GM21423 (cell line): ENCODE data around the gene TMEM121.
A peak's percentile ranks its signal among the peaks of the same experiment; 100 is the strongest.

Experiments
- ATAC-seq: cut with Tn5 transposase; IDR thresholded peaks from one replicate; pipeline ENCODE4 v1.9.1; 2021; ENCODE audit warnings: mild to moderate bottlenecking, moderate library complexity; ENCODE audit not compliant: unreplicated experiment

The TMEM121 gene

DNA sequence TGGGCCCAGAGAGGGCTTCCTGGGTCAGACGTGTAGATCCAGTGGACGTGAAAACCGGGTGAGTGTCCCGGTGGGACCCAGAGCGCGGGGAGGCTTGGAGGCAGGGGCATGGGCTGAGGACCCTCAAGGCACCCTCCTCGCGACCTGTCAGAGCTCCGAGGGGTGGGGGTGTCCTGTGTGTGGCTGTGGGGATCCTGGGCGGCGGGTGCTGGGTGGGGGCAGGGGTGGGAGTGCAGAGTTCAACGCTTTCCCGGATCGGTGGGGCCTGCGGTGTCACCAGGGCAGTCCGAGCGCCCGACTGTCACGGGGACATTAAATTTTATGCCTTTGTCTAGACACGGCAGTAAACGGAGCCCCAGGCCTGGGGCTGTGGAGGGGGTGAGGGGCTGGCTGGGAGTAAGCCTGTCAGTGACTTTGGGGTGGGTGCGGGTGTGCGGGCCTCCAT lies 1.0 kb downstream of the TMEM121 start:
- no peak for ATAC-seq

DNA sequence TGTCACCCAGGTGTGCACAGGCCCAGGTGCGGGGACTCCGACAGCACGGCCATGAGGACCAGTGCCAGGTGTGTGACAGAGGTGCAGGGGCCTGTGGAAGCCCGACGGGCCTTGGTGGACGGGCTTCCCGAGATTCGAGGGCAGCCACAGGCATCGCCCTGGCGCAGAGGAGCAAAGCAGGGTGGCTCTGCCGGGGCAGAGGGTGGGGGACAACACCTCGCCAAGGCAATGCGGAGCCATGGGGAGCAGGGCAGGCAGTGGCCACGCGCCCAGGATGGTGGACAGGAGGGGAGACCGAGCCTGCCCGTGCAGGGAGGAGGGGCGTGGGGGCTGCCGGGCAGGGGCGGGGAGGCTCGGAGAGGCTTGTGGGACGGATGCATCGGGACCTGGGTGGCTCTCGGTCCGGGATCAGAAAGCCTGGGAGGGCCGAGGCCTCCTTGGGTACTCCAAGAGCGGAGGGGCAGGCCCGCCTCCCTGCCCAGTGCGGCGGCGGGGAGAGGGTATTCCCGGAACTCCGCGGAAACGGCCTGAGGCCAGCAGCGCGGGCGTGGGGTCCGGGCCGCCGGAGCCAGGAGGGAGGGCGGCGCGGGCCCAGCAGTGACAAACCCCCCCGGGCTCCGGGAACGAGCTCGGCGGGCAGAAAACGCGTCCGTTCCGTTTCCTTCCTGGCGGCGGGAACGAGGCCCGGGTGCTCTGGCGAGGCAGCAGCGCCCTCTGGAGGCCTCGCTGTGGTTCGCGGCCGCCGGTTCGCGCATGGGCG lies 1.6 kb downstream of the TMEM121 start:
- peak; percentile 56 for ATAC-seq

DNA sequence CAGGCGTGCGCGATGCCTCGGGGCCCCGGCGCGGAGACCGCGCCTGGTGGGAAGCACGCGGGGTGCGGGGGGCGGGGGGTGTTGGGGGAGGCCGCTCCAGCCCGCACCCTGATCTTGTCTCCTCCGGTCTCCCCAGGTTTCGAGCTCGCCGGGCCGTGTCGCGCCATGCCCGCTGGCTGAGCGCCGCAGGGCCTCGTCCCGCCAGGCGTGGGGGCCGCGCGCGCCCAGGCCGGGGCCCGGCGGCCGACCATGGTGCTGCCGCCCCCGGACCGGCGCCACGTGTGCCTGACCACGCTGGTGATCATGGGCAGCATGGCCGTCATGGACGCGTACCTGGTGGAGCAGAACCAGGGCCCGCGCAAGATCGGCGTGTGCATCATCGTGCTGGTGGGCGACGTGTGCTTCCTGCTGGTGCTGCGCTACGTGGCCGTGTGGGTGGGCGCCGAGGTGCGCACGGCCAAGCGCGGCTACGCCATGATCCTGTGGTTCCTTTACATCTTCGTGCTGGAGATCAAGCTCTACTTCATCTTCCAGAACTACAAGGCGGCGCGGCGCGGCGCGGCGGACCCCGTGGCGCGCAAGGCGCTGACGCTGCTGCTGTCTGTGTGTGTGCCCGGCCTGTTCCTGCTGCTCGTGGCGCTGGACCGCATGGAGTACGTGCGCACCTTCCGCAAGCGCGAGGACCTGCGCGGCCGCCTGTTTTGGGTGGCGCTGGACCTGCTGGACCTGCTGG lies 2.4 kb downstream of the TMEM121 start:
- no peak for ATAC-seq

DNA sequence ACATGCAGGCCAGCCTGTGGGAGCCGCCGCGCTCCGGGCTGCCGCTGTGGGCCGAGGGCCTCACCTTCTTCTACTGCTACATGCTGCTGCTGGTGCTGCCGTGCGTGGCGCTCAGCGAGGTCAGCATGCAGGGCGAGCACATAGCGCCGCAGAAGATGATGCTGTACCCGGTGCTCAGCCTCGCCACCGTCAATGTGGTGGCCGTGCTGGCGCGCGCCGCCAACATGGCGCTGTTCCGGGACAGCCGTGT lies 2.9 kb downstream of the TMEM121 start:
- no peak for ATAC-seq

DNA sequence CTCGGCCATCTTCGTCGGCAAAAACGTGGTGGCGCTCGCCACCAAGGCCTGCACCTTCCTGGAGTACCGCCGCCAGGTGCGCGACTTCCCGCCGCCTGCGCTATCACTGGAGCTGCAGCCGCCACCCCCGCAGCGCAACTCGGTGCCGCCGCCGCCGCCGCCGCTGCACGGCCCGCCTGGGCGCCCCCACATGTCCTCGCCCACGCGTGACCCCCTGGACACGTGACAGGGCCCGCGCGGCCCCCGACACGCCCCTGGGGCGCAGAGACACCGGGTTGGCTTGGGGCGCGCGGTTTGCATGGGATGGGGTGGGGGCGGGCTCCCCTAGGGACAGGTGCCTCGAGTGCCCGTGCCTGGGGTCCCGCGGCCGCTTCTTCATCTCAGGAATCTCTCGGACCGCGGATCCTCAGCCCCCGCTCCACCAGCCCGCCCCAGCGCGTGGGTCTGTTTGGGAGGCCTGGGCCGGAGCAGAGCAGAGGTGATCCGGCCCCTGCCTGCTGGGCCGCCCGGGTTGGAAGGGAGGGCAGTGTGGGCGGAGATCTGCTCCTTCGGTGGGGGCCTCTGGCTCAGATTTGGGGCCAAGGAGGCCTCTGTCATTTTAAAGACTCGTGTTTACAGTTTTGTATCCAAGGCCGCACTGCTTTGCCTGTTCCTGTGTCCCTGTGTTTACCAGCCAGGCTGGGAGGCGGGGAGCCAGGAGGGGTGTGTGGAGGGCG lies 3.3 kb downstream of the TMEM121 start:
- no peak for ATAC-seq

DNA sequence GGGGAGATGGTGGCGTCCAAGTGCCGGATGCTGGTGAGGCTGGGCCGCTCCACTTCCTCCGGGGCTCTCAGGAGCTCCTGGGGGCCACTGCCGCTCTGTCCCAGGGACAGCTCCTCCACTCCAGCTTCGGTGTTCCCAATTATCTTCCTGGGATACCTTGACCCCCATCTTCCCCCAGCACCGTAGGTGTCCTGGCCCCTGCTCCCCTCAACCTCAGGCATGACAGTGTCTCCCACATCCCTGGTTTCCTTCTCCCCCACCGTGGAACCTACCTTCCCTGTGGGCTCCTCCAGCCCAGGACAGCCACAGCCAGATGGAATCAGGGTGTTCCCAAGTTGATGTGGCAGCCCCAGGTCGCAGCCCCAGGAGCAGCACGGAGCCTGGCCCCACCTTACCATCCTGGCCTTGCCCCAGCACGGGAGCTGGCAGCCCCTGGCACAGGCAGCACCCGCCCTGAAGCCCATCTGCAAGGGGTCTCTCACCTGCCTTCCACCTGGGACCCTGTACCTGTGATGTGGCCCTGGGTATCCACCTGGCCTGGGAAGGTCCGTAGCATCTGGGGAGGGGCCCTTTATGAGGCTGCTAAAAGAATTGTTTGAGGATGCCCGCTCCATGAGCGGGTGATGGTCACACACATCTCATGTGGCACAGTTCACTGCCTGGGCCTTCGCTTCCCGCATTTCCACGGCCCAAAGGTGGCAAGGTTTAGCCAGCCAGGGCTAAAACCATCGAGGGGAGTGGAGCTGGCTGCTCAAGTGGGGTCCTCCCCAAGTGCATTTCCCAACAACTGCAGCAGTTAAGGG lies 4.1 kb downstream of the TMEM121 start:
- no peak for ATAC-seq

DNA sequence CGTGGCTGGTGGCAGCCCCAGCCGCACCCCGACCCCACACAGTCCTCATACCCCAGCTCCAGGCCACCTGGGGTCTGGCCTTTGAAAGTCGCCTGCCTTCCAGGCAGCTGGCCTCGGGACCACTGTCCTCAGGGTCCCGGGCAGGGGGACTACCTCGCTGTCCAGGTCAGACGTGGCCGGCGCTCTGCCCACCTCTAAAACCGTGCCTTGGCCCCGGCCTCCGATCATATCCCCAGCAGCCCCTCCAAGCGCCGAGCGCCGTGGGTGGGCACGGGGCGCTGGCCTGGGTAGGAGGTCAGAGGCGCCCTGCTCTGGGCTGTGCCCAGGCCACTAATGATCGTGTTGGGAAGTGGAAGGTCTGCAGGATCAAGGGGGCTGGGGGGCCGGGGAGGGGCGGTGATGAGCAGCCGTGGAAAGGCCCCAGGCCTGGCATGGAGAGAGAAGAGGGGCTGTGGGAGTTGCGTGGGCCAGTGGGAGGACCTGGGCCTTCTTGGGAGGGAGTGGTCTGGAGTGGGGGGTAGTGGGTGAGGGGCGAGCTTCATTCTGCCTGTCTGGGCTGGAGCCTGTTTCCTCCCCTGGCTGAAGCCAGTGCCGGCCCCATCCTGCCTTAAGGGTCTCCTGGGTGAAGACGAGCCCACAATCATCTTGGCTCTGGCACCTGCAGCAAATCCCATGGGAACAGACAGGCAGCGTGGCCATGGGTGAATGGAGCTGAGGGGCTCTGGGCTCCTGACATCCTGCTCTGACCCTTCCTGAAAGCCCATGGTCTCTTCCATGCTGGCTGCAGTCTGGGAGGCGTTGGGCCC lies 4.9 kb downstream of the TMEM121 start:
- ATAC-seq: no peak

DNA sequence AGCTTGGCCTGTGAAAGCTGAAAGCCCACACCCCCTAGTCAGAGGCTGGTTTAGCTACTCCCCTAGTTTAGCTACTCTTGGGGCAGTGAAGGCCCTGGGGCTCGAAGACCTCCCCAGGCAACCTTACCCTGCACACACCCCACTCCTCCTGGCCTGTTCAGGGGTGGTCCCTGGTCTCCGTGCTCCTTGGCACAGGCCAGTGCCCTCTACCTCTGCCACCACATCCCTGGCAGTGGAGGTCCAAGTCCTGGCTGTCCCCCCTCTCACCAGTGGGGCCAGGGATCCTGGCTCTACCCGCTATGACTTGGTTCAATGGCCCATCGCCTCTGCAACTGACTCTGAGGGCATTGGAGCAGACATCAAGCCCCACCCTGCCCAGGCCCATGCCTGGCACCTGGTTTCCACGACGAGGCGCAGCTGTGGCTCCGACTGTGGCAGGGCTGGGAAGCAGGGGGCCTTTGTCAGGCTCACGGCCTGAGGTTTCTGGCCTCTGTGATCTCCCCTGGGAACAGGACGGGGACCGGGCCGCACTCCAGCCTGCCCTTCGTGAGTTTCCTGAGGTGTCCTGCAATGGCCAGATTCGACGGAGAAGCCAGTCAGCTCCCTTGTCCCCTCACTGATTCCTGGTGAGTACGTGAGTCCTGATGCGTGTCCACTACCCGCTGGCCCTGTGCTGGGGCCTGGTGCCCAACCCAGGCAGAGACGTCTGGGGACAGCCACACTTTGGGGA lies 5.7 kb downstream of the TMEM121 start:
- no peak for ATAC-seq

DNA sequence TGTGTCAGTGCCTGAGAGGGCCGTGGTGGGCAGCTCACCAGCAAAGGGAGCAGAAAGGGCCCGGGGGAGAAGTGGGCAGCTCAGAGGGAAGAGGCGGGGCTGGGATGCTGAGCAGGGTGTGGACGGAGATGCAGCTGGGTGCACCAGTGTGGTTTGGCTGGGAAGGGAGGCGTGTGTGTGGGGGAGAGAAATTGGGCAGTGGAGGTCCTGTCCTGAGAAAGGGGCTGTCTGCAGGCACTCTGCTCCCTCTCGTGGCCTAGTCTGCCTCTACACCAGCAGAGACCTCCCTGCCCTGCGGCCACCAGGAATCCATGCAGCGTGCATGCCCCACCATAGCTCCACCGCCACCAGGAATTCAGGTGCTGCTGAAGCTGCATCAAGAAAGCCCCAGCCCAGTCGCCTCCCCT lies 6.4 kb downstream of the TMEM121 start:
- no peak for ATAC-seq

DNA sequence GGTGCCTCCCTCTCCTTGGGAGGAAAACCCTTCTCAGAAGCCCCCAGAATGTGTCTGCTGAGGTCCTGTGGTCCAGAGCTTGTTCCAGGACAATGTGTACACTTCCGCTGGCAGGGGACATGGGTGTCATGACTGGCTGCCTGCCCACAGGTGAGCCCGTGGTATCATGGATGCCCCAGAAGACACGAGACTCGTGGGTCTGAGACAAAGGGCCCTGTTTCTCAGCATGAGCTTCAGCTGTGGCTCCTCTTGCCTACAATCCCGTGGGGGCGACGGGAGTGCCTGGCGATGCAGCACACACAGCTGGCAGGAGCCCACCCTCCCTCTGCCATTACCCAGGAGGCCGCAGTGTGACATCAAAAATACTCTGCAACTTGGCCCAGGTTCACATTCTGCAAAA lies 7.0 kb downstream of the TMEM121 start:
- ATAC-seq: no peak

DNA sequence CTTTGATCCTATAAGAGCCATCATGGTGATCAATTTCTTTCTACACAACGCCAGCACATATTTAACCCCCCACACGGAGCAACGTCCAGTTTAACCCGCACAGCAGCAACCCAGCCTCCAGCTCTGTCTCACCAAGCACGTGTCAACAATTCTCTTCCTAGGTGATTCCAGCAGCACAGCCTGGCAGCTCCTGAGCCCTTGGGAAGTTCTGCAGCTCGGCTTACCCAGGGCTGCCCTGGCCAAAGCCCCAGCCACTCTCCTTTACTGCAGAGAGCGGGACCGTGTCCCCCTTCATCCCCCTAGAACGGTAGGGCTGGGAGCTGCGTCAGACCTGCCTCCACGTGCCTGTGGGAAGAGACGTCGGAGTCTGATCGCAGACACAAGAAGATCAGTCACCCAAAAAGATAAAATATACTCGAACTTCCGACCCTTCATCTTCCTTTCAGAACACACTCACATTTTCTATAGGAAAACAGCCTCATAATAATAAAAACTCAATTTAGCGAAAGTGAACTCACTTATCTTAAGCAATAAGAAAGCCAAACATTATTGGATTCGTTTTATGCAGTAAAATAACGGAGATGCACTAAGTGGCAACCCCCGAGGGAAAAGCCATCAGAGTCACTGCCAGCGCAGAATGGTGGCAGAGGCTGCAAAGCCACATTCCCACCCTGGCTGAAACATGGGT lies 7.6 kb downstream of the TMEM121 start:
- ATAC-seq: no peak

DNA sequence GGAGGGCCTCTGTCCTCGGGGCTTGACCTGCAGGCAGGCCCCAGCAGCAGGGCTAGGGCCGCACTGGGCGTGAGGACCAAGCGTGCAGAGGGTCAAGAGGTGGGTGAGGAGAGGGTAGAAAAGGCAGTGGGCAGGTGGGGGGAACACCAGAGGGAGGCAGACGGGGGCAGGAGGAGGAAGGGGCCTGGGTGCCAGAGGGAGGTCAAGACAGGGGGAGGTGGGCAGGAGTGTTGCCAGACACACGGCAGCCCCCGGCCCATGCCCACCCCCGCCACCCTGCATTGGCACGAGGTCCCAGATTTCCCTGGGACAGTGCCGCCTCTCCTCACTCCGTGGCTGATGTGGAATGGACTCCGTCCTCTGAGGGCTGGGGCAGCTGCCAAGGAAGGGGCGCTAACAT lies 8.2 kb downstream of the TMEM121 start:
- no peak for ATAC-seq

DNA sequence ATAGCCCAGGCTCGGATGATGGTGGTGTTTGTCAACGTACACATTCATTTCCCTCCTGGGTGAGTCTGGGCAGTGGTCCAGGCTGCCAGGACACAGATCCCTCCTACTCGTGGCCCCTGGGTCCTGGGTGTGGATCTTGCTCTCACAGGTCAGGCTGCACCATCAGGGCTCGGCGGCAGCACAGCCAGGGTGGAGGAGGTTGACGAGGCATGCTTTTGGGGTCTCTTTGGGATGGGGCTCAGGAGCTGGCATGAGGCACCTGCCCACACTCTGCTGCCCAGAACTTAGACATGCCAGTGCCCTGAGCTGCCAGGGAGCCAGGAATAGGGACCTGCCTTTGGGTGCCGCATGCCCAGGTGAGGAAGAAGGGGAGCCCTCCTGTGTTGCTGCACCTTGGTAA lies 9.7 kb downstream of the TMEM121 start:
- no peak for ATAC-seq

DNA sequence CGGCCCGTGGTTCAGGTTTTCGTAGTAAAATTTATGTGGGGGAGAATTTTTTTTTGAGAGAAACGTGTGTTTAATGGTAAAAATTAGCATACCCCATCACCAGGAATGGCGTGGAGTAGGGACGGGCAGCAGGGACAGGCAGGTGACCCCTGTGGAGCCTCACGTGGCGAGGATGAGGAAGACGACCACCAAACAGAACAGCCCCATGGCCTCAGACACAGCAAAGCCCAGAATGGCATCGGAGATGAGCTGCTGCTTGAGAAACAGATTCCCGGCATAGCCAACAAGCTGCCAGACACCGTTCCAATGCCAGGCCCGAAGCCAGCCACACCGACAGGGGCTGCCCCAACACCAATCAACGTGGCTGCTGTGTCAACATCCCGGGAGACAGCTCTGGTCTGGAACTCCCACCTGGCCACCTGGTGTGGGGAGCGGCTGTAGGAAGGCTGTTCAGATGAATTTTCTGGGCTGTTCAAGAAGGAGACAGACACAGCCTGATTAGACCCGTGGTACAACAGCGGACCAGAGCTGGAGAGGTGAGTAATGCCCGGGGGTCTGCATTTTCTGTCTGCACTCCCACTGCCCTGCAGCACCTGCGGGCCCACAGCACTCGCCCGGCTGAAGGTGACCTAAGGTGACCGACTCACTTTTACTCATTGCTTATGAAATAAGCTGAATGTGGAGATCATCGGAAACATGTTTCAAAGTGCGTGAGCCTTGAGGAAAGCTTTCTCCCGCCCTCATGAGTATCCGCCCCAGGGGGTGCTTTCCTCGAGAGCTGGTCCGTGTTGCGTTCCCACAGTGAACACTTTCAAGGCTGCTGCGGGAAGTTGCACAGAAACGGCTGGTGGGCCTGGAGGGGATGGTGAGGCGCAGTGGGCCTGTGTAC lies 10.6 kb downstream of the TMEM121 start:
- no peak for ATAC-seq

DNA sequence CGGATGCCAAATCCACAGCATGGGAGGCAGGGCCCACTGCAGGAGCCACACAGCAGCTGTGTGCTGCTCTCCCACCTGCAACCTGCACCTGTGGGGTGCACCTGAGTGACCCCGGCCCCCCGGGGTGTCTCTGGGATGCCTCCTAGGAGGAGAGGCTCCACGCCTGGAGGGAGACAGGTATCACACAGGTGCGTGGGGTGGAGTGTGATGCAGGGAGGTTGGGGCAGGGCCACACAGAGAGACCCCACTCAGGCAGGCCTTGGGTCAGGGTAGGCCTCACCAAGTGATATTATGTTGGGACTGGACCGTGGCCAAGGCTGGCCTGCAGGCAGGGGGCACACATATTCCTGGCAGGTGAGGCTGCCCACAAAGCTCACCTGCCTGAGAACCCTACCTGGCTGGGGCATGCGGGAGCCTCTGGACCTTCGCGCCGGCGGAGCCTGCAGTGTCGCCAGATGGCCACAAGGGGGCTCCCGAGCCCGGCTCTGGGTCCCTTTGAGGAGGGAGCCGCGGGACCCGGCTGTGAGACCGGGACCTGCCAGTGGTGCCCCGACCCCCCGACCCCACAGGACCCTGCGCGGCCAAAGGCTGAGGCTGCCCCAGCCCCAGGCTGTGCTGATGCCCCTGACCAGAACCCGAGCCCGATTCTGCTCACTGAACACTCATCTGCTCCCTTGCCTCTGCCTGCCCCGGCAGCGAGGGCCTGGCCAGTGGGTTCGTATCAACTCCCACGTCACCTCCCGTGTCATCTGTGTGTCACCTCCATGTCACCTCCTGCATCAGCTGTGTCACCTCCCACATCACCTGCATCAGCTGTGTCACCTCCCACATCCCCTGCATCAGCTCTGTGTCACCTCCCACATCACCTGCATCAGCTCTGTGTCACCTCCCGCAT lies 11.4 kb downstream of the TMEM121 start:
- no peak for ATAC-seq

DNA sequence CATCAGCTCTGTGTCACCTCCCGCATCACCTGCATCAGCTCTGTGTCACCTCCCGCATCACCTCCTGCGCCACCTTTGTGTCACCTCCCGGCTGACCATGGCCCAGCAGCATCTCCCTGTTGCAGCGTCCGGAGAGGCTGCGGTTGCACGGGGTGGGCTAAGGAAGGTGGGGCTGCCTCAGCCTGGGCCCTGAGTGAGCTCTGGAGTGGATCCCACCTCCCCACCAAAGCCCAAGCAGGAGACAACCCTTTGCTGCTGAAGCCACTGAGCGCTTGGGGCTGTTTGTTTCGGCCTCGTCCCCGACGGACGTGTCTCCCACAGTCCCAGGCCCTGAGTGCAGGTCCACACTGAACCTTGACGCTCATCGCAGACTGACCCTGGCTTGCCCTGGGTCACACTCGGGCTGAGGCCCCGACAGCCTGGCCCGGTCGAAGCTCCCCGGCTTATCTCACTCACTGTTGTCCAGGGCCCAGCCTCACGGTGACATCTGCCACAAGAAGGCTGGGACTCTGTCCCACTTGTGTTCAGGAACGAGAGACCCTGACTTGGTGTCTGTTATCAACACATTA lies 12.2 kb downstream of the TMEM121 start:
- no peak for ATAC-seq

DNA sequence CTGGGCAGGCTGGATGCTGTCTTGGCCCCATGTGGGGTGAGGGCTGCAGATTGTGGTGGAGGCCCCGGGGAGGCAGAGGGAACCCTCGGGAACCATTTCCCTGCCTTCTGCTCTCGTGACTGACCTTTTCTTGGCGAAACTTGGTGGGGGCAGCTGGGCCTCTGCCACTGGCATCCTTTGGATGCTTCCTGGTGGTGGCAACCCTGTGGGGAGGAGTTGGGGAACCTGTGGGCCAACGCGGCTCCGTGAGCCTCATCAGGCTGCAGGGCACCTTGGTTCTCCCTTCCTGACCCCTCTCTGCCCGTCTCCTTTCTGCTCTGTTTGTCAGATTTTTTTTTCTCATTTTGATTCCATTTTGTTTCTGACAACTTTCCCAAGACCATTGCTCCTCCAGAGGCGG lies 14.4 kb downstream of the TMEM121 start:
- ATAC-seq: no peak
